ENCODE measurements around the gene RXRA. TPM values are rescaled to one million over a fixed set of nuclear protein-coding genes. Genes with fewer than 3 reads are reported as not detected.

RXRA gene
- polyA plus RNA-seq, 1 of the 3 experiments (the other 2 are of a cell fraction): 7.6 TPM

DNA sequence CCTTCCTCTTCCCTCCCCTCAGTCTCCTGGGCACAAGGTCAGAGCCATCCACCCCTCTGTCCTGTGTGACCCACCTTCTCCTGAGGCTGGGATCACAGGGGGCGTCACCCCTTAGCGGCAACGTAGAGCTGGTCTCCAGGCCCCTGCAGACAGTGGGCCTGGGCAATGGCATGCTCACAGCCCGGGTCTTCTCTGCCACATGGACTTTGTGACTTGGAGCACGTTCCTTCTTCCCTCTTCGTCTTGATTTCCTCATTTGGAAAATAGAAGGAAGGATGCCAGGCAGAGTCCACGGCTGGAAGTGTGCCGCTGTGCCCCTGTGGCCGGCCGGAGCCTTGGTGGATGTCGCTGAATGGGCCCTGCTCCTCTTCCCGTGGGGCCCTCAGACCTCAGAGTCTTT, 10.0 kb downstream of the RXRA start:
- no peak for DNase-seq
- ChIA-PET POLR2A (no interaction called here), CTCF (interaction anchor here (0.6 to 0.7 kb wide), 2 partner anchors 11 to 112 kb away, joined by 3 read pairs; no protein-coding TSS in a partner anchor)
- Histone ChIP-seq H4K20me1 (ENCODE audit: insufficient read depth) (peaks cover 100% of the 10 kb centered on the region), H3K79me2 (ENCODE audit: insufficient read depth) (peaks cover 82% of the 10 kb centered on the region), H3K9ac (no peak overlapping the region), H3K27ac (ENCODE audit: low read depth in 2 of 2, low read length in 1 of 2) (no peak overlapping the region), H3K27me3 (ENCODE audit: insufficient read depth) (no peaks in the 10 kb centered on the region), H2AFZ (ENCODE audit: low read depth) (no peak overlapping the region), H3K4me3 (ENCODE audit: low read depth in 2 of 2, low read length in 1 of 2) (no peak overlapping the region), H3K9me2 (no peaks in the 10 kb centered on the region), H3K4me1 (ENCODE audit: control insufficient read depth in 1 of 2, insufficient read depth in 2 of 2, low read depth in 1 of 2, low read length in 1 of 2) (peaks cover 0 to 92% of the 10 kb centered on the region in 2 experiments; a peak in 1 of 4 replicates), H3K4me2 (no peak overlapping the region), H3K36me3 (replicated peaks in 1 of 2; ENCODE audit: control insufficient read depth in 1 of 2, insufficient read depth in 2 of 2, low read length in 1 of 2) (no peaks in the 10 kb centered on the region), H3K9me3 (no peaks in the 10 kb centered on the region), H3F3A (replicated peaks; ENCODE audit: insufficient read depth) (no peaks in the 10 kb centered on the region)
- 99% methylated on average over 11 of the region's 12 CpGs for WGBS (ENCODE audit: low lambda C conversion rate)
- TF ChIP-seq SIN3A (IDR thresholded peaks at IDR 0.05; ENCODE audit: borderline replicate concordance, low read depth, low read length) (no peak), ELF1 (IDR thresholded peaks at IDR 0.05) (no peak), ZBTB33 (IDR thresholded peaks at IDR 0.05; ENCODE audit: borderline replicate concordance, low read depth) (no peak), RAD21 (IDR thresholded peaks at IDR 0.05; ENCODE audit: low read length) (no peak), FOXM1 (IDR thresholded peaks at IDR 0.05; ENCODE audit: low read depth) (no peak), TAF1 (IDR thresholded peaks at IDR 0.05; ENCODE audit: borderline replicate concordance, low read depth, low read length) (no peak), EZH2phosphoT487 (IDR thresholded peaks at IDR 0.05; ENCODE audit: borderline replicate concordance, low read depth) (no peak), GATA2 (CRISPR knock-in tag; IDR thresholded peaks at IDR 0.05) (no peak), YY1 (IDR thresholded peaks at IDR 0.05; ENCODE audit: low read depth) (no peak), NFIC (IDR thresholded peaks at IDR 0.05; ENCODE audit: borderline replicate concordance) (no peak), RCOR1 (IDR thresholded peaks at IDR 0.05; ENCODE audit: low read length) (no peak), EP300 (IDR thresholded peaks at IDR 0.05; ENCODE audit: borderline replicate concordance in 1 of 2, low read depth in 1 of 2, low read length in 1 of 2) (no peak), RFX5 (IDR thresholded peaks at IDR 0.05; ENCODE audit: low read length) (no peak), SMC3 (IDR thresholded peaks at IDR 0.05; ENCODE audit: low read depth, low read length) (no peak), GABPA (IDR thresholded peaks at IDR 0.05; ENCODE audit: low read depth) (no peak), FOSL2 (IDR thresholded peaks at IDR 0.05; ENCODE audit: borderline replicate concordance, low read depth) (no peak)
- TF ChIP-seq, protein P1, sequence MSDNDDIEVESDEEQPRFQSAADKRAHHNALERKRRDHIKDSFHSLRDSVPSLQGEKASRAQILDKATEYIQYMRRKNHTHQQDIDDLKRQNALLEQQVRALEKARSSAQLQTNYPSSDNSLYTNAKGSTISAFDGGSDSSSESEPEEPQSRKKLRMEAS (IDR thresholded peaks at IDR 0.05; ENCODE audit: low read depth): no peak
- TF ChIP-seq, protein P2, sequence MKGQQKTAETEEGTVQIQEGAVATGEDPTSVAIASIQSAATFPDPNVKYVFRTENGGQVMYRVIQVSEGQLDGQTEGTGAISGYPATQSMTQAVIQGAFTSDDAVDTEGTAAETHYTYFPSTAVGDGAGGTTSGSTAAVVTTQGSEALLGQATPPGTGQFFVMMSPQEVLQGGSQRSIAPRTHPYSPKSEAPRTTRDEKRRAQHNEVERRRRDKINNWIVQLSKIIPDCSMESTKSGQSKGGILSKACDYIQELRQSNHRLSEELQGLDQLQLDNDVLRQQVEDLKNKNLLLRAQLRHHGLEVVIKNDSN (IDR thresholded peaks at IDR 0.05; ENCODE audit: borderline replicate concordance, low read depth): no peak
